SK-N-SH (cell line): ENCODE data around the gene COL15A1.
"Not testable (repeated sequence)": the region's sequence is repeated elsewhere in the genome, so short reads cannot be mapped to it uniquely, and the experiment has no call there.

Experiments used
- CTCF ChIP-seq: fragments of 200-600 bp; sonication (generic); IDR thresholded peaks from 2 replicates; pipeline ENCODE4 v1.6.1; 2017; ENCODE audit warnings: antibody characterized with exemption, mild to moderate bottlenecking, moderate library complexity
- FOXM1 ChIP-seq: IDR thresholded peaks from 2 replicates; pipeline ENCODE4 v1.4.0; 2012; ENCODE audit warnings: low read depth, mild to moderate bottlenecking
- MAX ChIP-seq: IDR thresholded peaks from 2 replicates; pipeline ENCODE4 v1.4.0; 2012; ENCODE audit warnings: low read depth
- MXI1 ChIP-seq: IDR thresholded peaks from 2 replicates; pipeline ENCODE4 v1.6.1; 2012; ENCODE audit warnings: mild to moderate bottlenecking, low read depth, low read length, improper control_type of control experiment
- PBX3 ChIP-seq: IDR thresholded peaks from 2 replicates; pipeline ENCODE4; 2012
- POLR2AphosphoS5 ChIP-seq: IDR thresholded peaks from 2 replicates; pipeline ENCODE4 v1.6.1; 2012; ENCODE audit warnings: low read depth, low read length
- RAD21 ChIP-seq: IDR thresholded peaks from 2 replicates; pipeline ENCODE4 v1.6.1; 2012; ENCODE audit warnings: mild to moderate bottlenecking, low read length
- REST ChIP-seq: IDR thresholded peaks from 2 replicates; pipeline ENCODE4 v1.6.1; 2012; ENCODE audit warnings: mild to moderate bottlenecking, low read depth, low read length, moderate library complexity
- SMC3 ChIP-seq: IDR thresholded peaks from 2 replicates; pipeline ENCODE4 v1.6.1; 2012; ENCODE audit warnings: low read depth, low read length, improper control_type of control experiment
- TAF1 ChIP-seq: IDR thresholded peaks from 2 replicates; pipeline ENCODE4 v1.6.1; 2012; ENCODE audit warnings: low read depth, mild to moderate bottlenecking, low read length, moderate library complexity, borderline replicate concordance
- USF2 ChIP-seq: fragments of 150-350 bp; IDR thresholded peaks from 2 replicates; pipeline ENCODE4 v1.6.1; 2017; ENCODE audit warnings: antibody characterized with exemption, low read length, low read depth, borderline replicate concordance
- YY1 ChIP-seq: IDR thresholded peaks from 2 replicates; pipeline ENCODE4 v1.4.0; 2012; ENCODE audit warnings: low read depth, mild to moderate bottlenecking

GRCh38 chr9:98911738-98912137 lies 32.0 kb upstream of the COL15A1 start:
- not testable (repeated sequence) for TF ChIP-seq CTCF, MAX, MXI1, FOXM1, REST, POLR2AphosphoS5, YY1, USF2, TAF1, SMC3, RAD21, PBX3
